Lower leg skin (tissue), 4 donors: Measurements from ENCODE around the gene SDCCAG8. TPM values are rescaled to one million over a fixed set of nuclear protein-coding genes. Genes with fewer than 3 reads are reported as not detected.

Source experiments
- DNase-seq, 2 donors: peaks; one replicate each; pipeline ENCODE4 v3.0.0-alpha.2; 2019; ENCODE audit warnings: low spot score in 2 of 2
- H3K4me3 ChIP-seq: fragments of 200-600 bp; sonication (generic); 2 replicates; pipeline ENCODE4 v1.5.1; 2017; ENCODE audit warnings: mild to moderate bottlenecking, low read depth; ENCODE audit not compliant: poor library complexity, severe bottlenecking
- POLR2A ChIP-seq, 2 donors: fragments of 450-650 bp; IDR thresholded peaks; one replicate each; pipeline ENCODE4 v1.6.1; 2016 to 2017; ENCODE audit warnings: antibody characterized with exemption in 2 of 2, mild to moderate bottlenecking in 1 of 2, moderate library complexity in 1 of 2
- WGBS, 2 donors: methylation state at CpG; one replicate each; pipeline ENCODE4 v1.1.5; 2018; 5-methylcytosine and 5-hydroxymethylcytosine counted together
- intact Hi-C: fragments of 100-400 bp; cut with DNase I; formaldehyde crosslinking; loops from one replicate; pipeline ENCODE4 v1.15.0; 2023; ENCODE audit warnings: low total_unique reads
- total RNA-seq, 4 donors: library from RNA; depleted of rRNA; stranded (reverse); fragments of >200 nt; gene quantifications; one replicate each; pipeline ENCODE4 v1.1.0, GENCODE V29; 2016
- TF ChIP-seq, protein P1 (sequence below), 3 donors: fragments of 450-650 bp; IDR thresholded peaks; one replicate each; pipeline ENCODE4 v1.5.1; 2016; ENCODE audit warnings: antibody characterized with exemption in 3 of 3, mild to moderate bottlenecking in 3 of 3, moderate library complexity in 2 of 3

Gene SDCCAG8
- total RNA-seq, 4 donors from 2014 or later: 20.0 to 53.6 (median 48.9) TPM

- WGBS, 2 donors: 84 to 86% methylated on average over 2 of the region's 2 CpGs
- intact Hi-C loops: no loop called here
- DNase-seq: no peak
- TF ChIP-seq, protein P1, sequence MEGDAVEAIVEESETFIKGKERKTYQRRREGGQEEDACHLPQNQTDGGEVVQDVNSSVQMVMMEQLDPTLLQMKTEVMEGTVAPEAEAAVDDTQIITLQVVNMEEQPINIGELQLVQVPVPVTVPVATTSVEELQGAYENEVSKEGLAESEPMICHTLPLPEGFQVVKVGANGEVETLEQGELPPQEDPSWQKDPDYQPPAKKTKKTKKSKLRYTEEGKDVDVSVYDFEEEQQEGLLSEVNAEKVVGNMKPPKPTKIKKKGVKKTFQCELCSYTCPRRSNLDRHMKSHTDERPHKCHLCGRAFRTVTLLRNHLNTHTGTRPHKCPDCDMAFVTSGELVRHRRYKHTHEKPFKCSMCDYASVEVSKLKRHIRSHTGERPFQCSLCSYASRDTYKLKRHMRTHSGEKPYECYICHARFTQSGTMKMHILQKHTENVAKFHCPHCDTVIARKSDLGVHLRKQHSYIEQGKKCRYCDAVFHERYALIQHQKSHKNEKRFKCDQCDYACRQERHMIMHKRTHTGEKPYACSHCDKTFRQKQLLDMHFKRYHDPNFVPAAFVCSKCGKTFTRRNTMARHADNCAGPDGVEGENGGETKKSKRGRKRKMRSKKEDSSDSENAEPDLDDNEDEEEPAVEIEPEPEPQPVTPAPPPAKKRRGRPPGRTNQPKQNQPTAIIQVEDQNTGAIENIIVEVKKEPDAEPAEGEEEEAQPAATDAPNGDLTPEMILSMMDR (IDR thresholded peaks at IDR 0.05): no peak
- TF ChIP-seq POLR2A (IDR thresholded peaks at IDR 0.05): no peak
- no peak overlapping the region for H3K4me3 ChIP-seq
Measured at GRCh38 chr1:243434594-243434993, 178.8 kb downstream of the SDCCAG8 start.

- WGBS, 2 donors: 93 to 96% methylated on average over 3 of the region's 3 CpGs
- H3K4me3 ChIP-seq: no peak overlapping the region
- TF ChIP-seq, protein P1 (IDR thresholded peaks at IDR 0.05): no peak
- no peak for DNase-seq
- intact Hi-C loops: no loop called here
Measured at GRCh38 chr1:243435836-243436235, 180.0 kb downstream of the SDCCAG8 start.

DNA sequence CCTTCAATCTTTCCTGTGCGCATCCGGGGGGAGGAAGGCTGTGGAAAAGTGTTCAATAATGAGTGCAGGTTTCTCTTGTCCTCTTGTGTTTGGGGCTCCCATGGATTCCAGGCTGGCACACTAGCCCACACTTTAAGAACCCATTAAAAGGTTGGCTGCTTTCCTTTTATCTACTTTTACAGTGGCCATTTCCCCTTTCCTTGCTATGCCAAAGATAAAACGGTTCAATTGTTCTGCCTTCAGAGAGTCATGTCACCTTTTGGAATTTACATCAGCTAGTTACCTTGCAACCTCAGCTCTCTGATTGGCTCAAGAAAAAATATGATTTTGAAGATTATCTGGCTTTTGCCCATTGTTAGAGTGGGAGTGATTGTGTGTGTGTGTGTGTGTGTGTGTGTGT lies 182.3 kb downstream of the SDCCAG8 start:
- intact Hi-C loops: no loop called here
- 77 to 79% methylated on average over 3 of the region's 3 CpGs for WGBS, 2 donors
- no peak for DNase-seq
- TF ChIP-seq, protein P1 (IDR thresholded peaks at IDR 0.05): no peak
- no peak for TF ChIP-seq POLR2A (IDR thresholded peaks at IDR 0.05)
- no peak overlapping the region for H3K4me3 ChIP-seq

- DNase-seq: no peak
- WGBS, 2 donors: 86 to 87% methylated on average over 2 of the region's 2 CpGs
- TF ChIP-seq, protein P1 (IDR thresholded peaks at IDR 0.05): no peak
- TF ChIP-seq POLR2A (IDR thresholded peaks at IDR 0.05): no peak
- intact Hi-C loops: no loop called here
- no peak overlapping the region for H3K4me3 ChIP-seq
Measured at GRCh38 chr1:243438815-243439214, 183.0 kb downstream of the SDCCAG8 start.

- TF ChIP-seq, protein P1 (IDR thresholded peaks at IDR 0.05): no peak
- TF ChIP-seq POLR2A (IDR thresholded peaks at IDR 0.05): no peak
- no peak overlapping the region for H3K4me3 ChIP-seq
- DNase-seq: no peak
- WGBS, 2 donors: 94 to 98% methylated on average over 2 of the region's 2 CpGs
- intact Hi-C loops: no loop called here
Measured at GRCh38 chr1:243440406-243440805, 184.6 kb downstream of the SDCCAG8 start.

- TF ChIP-seq, protein P1 (IDR thresholded peaks at IDR 0.05): no peak
- no peak for TF ChIP-seq POLR2A (IDR thresholded peaks at IDR 0.05)
- H3K4me3 ChIP-seq: no peak overlapping the region
- intact Hi-C loops: no loop called here
- no peak for DNase-seq
Measured at GRCh38 chr1:243441601-243442000, 185.8 kb downstream of the SDCCAG8 start.
